ENCODE results near the gene ADGRG2. TPM values are rescaled to one million over a fixed set of nuclear protein-coding genes. Genes with fewer than 3 reads are reported as not detected.

Gene ADGRG2
- total and polyA plus RNA-seq, 2 donors, result 10.4 to 11.9 TPM

DNA sequence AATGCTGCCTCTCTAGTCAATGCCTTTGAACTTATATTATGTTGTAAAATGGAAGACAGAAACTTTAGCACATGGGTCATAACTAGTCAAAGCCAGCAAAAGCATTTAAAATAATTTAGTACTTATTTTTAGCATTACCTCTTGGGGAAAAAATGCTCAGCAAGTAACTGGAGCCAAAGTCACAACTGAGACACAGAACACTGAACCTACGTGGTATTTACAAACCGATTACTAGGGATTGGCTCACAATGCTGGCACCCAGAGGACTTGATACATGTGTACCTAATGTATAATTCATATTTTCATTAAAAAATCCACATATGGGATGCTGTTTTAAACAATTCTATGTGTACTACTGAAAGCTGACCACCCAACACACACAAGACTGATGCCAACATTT, 176.8 kb downstream of the ADGRG2 start:
- Histone ChIP-seq H3K4me3 (ENCODE audit: low read length in 2 of 2) (no peak overlapping the region), H3K4me1 (ENCODE audit: control insufficient read depth in 2 of 2, insufficient read depth in 2 of 2, low read length in 2 of 2) (no peaks in the 10 kb centered on the region), H3K27me3 (ENCODE audit: control insufficient read depth in 2 of 2, insufficient read depth in 1 of 2, low read length in 1 of 2) (no peaks in the 10 kb centered on the region), H3K36me3 (ENCODE audit: control insufficient read depth in 2 of 2, insufficient read depth in 2 of 2, low read length in 1 of 2) (peaks cover 5 to 15% of the 10 kb centered on the region in 2 donors), H3K27ac (ENCODE audit: low read depth in 1 of 2, low read length in 1 of 2) (no peak overlapping the region), H3K9me3 (ENCODE audit: control insufficient read depth in 2 of 2, insufficient read depth in 1 of 2, low read length in 1 of 2) (no peaks in the 10 kb centered on the region)
- DNase-seq (ENCODE audit: low read depth in 6 of 9, low spot score in 9 of 9), result no peak
- 98% methylated on average over 2 of the region's 2 CpGs for WGBS

GRCh38 chrX:18944482-18944881, 177.8 kb downstream of the ADGRG2 start:
- Histone ChIP-seq H3K36me3 (ENCODE audit: control insufficient read depth in 2 of 2, insufficient read depth in 2 of 2, low read length in 1 of 2) (peaks cover 3 to 18% of the 10 kb centered on the region in 2 donors), H3K27me3 (ENCODE audit: control insufficient read depth in 2 of 2, insufficient read depth in 1 of 2, low read length in 1 of 2) (no peaks in the 10 kb centered on the region), H3K4me1 (ENCODE audit: control insufficient read depth in 2 of 2, insufficient read depth in 2 of 2, low read length in 2 of 2) (no peaks in the 10 kb centered on the region), H3K4me3 (ENCODE audit: low read length in 2 of 2) (no peak overlapping the region), H3K27ac (ENCODE audit: low read depth in 1 of 2, low read length in 1 of 2) (no peak overlapping the region), H3K9me3 (ENCODE audit: control insufficient read depth in 2 of 2, insufficient read depth in 1 of 2, low read length in 1 of 2) (no peaks in the 10 kb centered on the region)
- 97% methylated on average over 4 of the region's 4 CpGs for WGBS
- no peak for DNase-seq (ENCODE audit: low read depth in 6 of 9, low spot score in 9 of 9)

GRCh38 chrX:18941896-18942295, 180.4 kb downstream of the ADGRG2 start:
- Histone ChIP-seq H3K36me3 (ENCODE audit: control insufficient read depth in 2 of 2, insufficient read depth in 2 of 2, low read length in 1 of 2) (peaks cover 7 to 27% of the 10 kb centered on the region in 2 donors), H3K27ac (ENCODE audit: low read depth in 1 of 2, low read length in 1 of 2) (no peak overlapping the region), H3K9me3 (ENCODE audit: control insufficient read depth in 2 of 2, insufficient read depth in 1 of 2, low read length in 1 of 2) (no peaks in the 10 kb centered on the region), H3K4me3 (ENCODE audit: low read length in 2 of 2) (no peak overlapping the region), H3K4me1 (ENCODE audit: control insufficient read depth in 2 of 2, insufficient read depth in 2 of 2, low read length in 2 of 2) (no peaks in the 10 kb centered on the region), H3K27me3 (ENCODE audit: control insufficient read depth in 2 of 2, insufficient read depth in 1 of 2, low read length in 1 of 2) (no peaks in the 10 kb centered on the region)
- no peak for DNase-seq (ENCODE audit: low read depth in 6 of 9, low spot score in 9 of 9)
- 99% methylated on average over 2 of the region's 2 CpGs for WGBS

Other genes starting within 250 kb of the ADGRG2 start
- 13.0 TPM for gene PHKA2, start 138.4 kb downstream of the ADGRG2 start, total RNA-seq
- 35.0 TPM for gene PHKA2, start 138.4 kb downstream of the ADGRG2 start, polyA plus RNA-seq
- gene PDHA1, start 221.5 kb upstream of the ADGRG2 start, total RNA-seq, result 113 TPM
- 161 TPM for gene PDHA1, start 221.5 kb upstream of the ADGRG2 start, polyA plus RNA-seq

Data from thymus (tissue), 11 donors.